H1 (cell line): ENCODE results near the gene MUC2. TPM values are rescaled to one million over a fixed set of nuclear protein-coding genes. Genes with fewer than 3 reads are reported as not detected.

Source experiments
- CTCF ChIA-PET: fragments of 300-600 bp; sonication (Branson Sonifier 250); formaldehyde crosslinking; loops from one replicate; lab custom pipeline; 2021; ENCODE audit not compliant: partially characterized antibody; lab: Charles Lee
- POLR2A ChIA-PET: fragments of 300-600 bp; sonication (Branson Sonifier 250); formaldehyde crosslinking; loops from one replicate; lab custom pipeline; 2021; ENCODE audit warnings: inconsistent platforms; ENCODE audit not compliant: partially characterized antibody; lab: Charles Lee
- DNase-seq, 2 experiments: peaks; one replicate each; pipeline versions ENCODE4 v3.0.0 to v3.0.0-alpha.2; 2010 to 2022; ENCODE audit warnings: low spot score in 2 of 2, low read depth in 1 of 2, mixed read lengths in 1 of 2
- FAIRE-seq: peaks from 2 replicates; lab custom pipeline; 2011; peaks lifted over from hg19 to GRCh38; lab: Jason Lieb, UNC
- H2AFZ ChIP-seq: 2 replicates; pipeline ENCODE4 v1.8.1; 2012; ENCODE audit warnings: low read length, inconsistent platforms
- H2AK5ac ChIP-seq: 2 replicates; pipeline ENCODE4 v1.6.1; 2013; ENCODE audit warnings: low read depth, low read length
- H2BK120ac ChIP-seq: replicated peaks from 2 replicates; pipeline ENCODE3; 2013; ENCODE audit warnings: low read depth, low read length, inconsistent platforms
- H2BK12ac ChIP-seq: 2 replicates; pipeline ENCODE4 v1.6.1; 2013; ENCODE audit warnings: low read depth, low read length
- H2BK15ac ChIP-seq: 2 replicates; pipeline ENCODE4 v1.6.1; 2013; ENCODE audit warnings: low read length
- H2BK20ac ChIP-seq: 2 replicates; pipeline ENCODE4 v1.6.1; 2013; ENCODE audit warnings: low read length
- H2BK5ac ChIP-seq: 2 replicates; pipeline ENCODE4 v1.6.1; 2013; ENCODE audit warnings: low read depth, low read length
- H3K14ac ChIP-seq: 2 replicates; pipeline ENCODE4 v1.6.1; 2013; ENCODE audit warnings: inconsistent platforms; ENCODE audit not compliant: insufficient read length
- H3K18ac ChIP-seq: 2 replicates; pipeline ENCODE4 v1.6.1; 2013; ENCODE audit warnings: low read length; ENCODE audit errors: extremely low read depth
- H3K23ac ChIP-seq: 2 replicates; pipeline ENCODE4 v1.6.1; 2013; ENCODE audit warnings: inconsistent platforms; ENCODE audit not compliant: insufficient read length
- H3K23me2 ChIP-seq: 2 replicates; pipeline ENCODE4 v1.6.1; 2013; ENCODE audit warnings: low read depth, low read length
- H3K27ac ChIP-seq: 2 replicates; pipeline ENCODE4 v1.6.1; 2011; ENCODE audit warnings: low read depth, low read length, inconsistent platforms
- H3K27me3 ChIP-seq, 4 experiments: replicated peaks in 1 of 4; 1 replicate in 1 of 4; 2 replicates in 3 of 4; pipeline versions ENCODE4 v1.6.1 to v1.8.1; 2011 to 2013; ENCODE audit warnings: low read length in 3 of 4, mild to moderate bottlenecking in 3 of 4, inconsistent platforms in 2 of 4, mixed read lengths in 2 of 4, moderate library complexity in 1 of 4; ENCODE audit not compliant: control insufficient read depth in 3 of 4, insufficient read depth in 3 of 4; ENCODE audit errors: extremely low read depth in 1 of 4
- H3K36me3 ChIP-seq, 4 experiments: 2 replicates each; pipeline versions ENCODE4 v1.6.1 to v1.8.1; 2011 to 2013; ENCODE audit warnings: mild to moderate bottlenecking in 4 of 4, low read length in 3 of 4, moderate library complexity in 2 of 4, control low read depth in 1 of 4, inconsistent platforms in 1 of 4; ENCODE audit not compliant: insufficient read depth in 4 of 4, control insufficient read depth in 2 of 4
- H3K4ac ChIP-seq: replicated peaks from 2 replicates; pipeline ENCODE3; 2013; ENCODE audit warnings: low read length, low read depth, mixed read lengths, inconsistent platforms; ENCODE audit not compliant: insufficient read length
- H3K4me1 ChIP-seq, 4 experiments: replicated peaks in 1 of 4; 1 replicate in 1 of 4; 2 replicates in 3 of 4; pipeline versions ENCODE4 v1.6.1 to v1.8.1; 2011 to 2013; ENCODE audit warnings: low read length in 3 of 4, inconsistent platforms in 2 of 4, mixed read lengths in 1 of 4; ENCODE audit not compliant: insufficient read depth in 4 of 4, control insufficient read depth in 3 of 4
- H3K4me2 ChIP-seq, 2 experiments: 2 replicates each; pipeline versions ENCODE4 v1.6.1 to v1.8.1; 2011 to 2013; ENCODE audit warnings: low read depth in 2 of 2, low read length in 2 of 2, control low read depth in 1 of 2, inconsistent platforms in 1 of 2, mild to moderate bottlenecking in 1 of 2; ENCODE audit not compliant: insufficient read depth in 1 of 2
- H3K4me3 ChIP-seq, 4 experiments: fragments of 200-600, 300-600 bp in 1 of 4; sonication (generic), shearing (Covaris generic), sonication (Bioruptor Twin) in 1 of 4; 2 replicates each; pipeline versions ENCODE4 v1.5.1 to v1.8.1; 2011 to 2016; ENCODE audit warnings: low read length in 4 of 4, low read depth in 3 of 4, control low read depth in 2 of 4, inconsistent platforms in 2 of 4, mild to moderate bottlenecking in 2 of 4, mixed read lengths in 1 of 4, moderate library complexity in 1 of 4; ENCODE audit not compliant: insufficient read depth in 2 of 4; ENCODE audit errors: extremely low read depth in 1 of 4
- H3K56ac ChIP-seq: replicated peaks from 2 replicates; pipeline ENCODE3; 2013; ENCODE audit warnings: low read depth, mild to moderate bottlenecking, mixed read lengths, low read length, inconsistent platforms; ENCODE audit not compliant: insufficient read length
- H3K79me1 ChIP-seq: 2 replicates; pipeline ENCODE4 v1.6.1; 2013; ENCODE audit warnings: low read depth, low read length, control low read depth
- H3K79me2 ChIP-seq, 2 experiments: 2 replicates each; pipeline versions ENCODE4 v1.6.1 to v1.8.1; 2012 to 2013; ENCODE audit warnings: low read length in 2 of 2, mild to moderate bottlenecking in 2 of 2, inconsistent platforms in 1 of 2; ENCODE audit not compliant: insufficient read depth in 2 of 2, control insufficient read depth in 1 of 2
- H3K9ac ChIP-seq, 4 experiments: replicated peaks in 1 of 4; 1 replicate in 1 of 4; 2 replicates in 3 of 4; pipeline versions ENCODE4 v1.6.1 to v1.8.1; 2011 to 2013; ENCODE audit warnings: low read depth in 3 of 4, low read length in 3 of 4, control low read depth in 2 of 4, mild to moderate bottlenecking in 2 of 4, moderate library complexity in 2 of 4, inconsistent platforms in 1 of 4; ENCODE audit errors: extremely low read depth in 1 of 4
- H3K9me3 ChIP-seq, 2 experiments: 2 replicates each; pipeline versions ENCODE4 v1.6.1 to v1.8.1; 2012 to 2013; ENCODE audit warnings: mild to moderate bottlenecking in 2 of 2, moderate library complexity in 2 of 2, control low read depth in 1 of 2, inconsistent platforms in 1 of 2, low read depth in 1 of 2, low read length in 1 of 2, mixed read lengths in 1 of 2; ENCODE audit not compliant: insufficient read depth in 2 of 2
- H4K20me1 ChIP-seq, 2 experiments: replicated peaks in 1 of 2; 2 replicates each; pipeline versions ENCODE3 to v1.8.1; 2011 to 2013; ENCODE audit warnings: inconsistent platforms in 2 of 2, low read length in 2 of 2, mild to moderate bottlenecking in 1 of 2; ENCODE audit not compliant: insufficient read depth in 2 of 2, control insufficient read depth in 1 of 2
- H4K5ac ChIP-seq: 2 replicates; pipeline ENCODE4 v1.6.1; 2013; ENCODE audit warnings: low read length, low read depth, mixed read lengths, inconsistent platforms; ENCODE audit not compliant: insufficient read length
- H4K8ac ChIP-seq: 2 replicates; pipeline ENCODE4 v1.8.0; 2013; ENCODE audit warnings: mild to moderate bottlenecking, moderate library complexity, low read length, inconsistent platforms; ENCODE audit not compliant: insufficient read depth; ENCODE audit errors: extremely low read depth
- H4K91ac ChIP-seq: replicated peaks from 2 replicates; pipeline ENCODE3; 2013; ENCODE audit warnings: low read length, mixed read lengths, inconsistent platforms; ENCODE audit not compliant: insufficient read length
- ASH2L ChIP-seq: fragments of 200-600, 300-600 bp; sonication (generic); IDR thresholded peaks from one replicate; pipeline ENCODE4 v1.7.1; 2017; ENCODE audit warnings: low read length
- BRCA1 ChIP-seq: IDR thresholded peaks from 2 replicates; pipeline ENCODE4 v1.6.1; 2012; ENCODE audit warnings: low read depth, low read length, improper control_type of control experiment
- CBX8 ChIP-seq: fragments of 300-800, 300-1000 bp; sonication (generic); IDR thresholded peaks from 2 replicates; pipeline ENCODE4 v1.7.1; 2016; ENCODE audit warnings: low read depth, low read length, borderline replicate concordance
- EP300 ChIP-seq, 2 experiments: IDR thresholded peaks; 1 replicate in 1 of 2; 2 replicates in 1 of 2; pipeline ENCODE4 v1.6.1; 2011 to 2012; ENCODE audit warnings: low read depth in 2 of 2, low read length in 2 of 2, mild to moderate bottlenecking in 2 of 2, borderline replicate concordance in 1 of 2, inconsistent platforms in 1 of 2, moderate library complexity in 1 of 2
- JUND ChIP-seq: IDR thresholded peaks from 2 replicates; pipeline ENCODE4 v1.6.1; 2011; ENCODE audit warnings: mild to moderate bottlenecking, improper control_type of control experiment, low read length
- POU5F1 ChIP-seq: IDR thresholded peaks from 2 replicates; pipeline ENCODE4 v1.6.1; 2011; ENCODE audit warnings: low read depth, mild to moderate bottlenecking, low read length, moderate library complexity
- RAD21 ChIP-seq, 2 experiments: IDR thresholded peaks in 1 of 2; conservative IDR thresholded peaks in 1 of 2; 2 replicates each; pipeline ENCODE4 v1.6.1; 2011; ENCODE audit warnings: low read depth in 2 of 2, low read length in 2 of 2, improper control_type of control experiment in 1 of 2, inconsistent platforms in 1 of 2, mild to moderate bottlenecking in 1 of 2, moderate library complexity in 1 of 2
- RBBP5 ChIP-seq: IDR thresholded peaks from 2 replicates; pipeline ENCODE4 v1.7.1; 2012; ENCODE audit warnings: low read depth, mild to moderate bottlenecking, inconsistent platforms, low read length, moderate library complexity, borderline replicate concordance
- RNF2 ChIP-seq: fragments of 200-900, 300-1000 bp; sonication (generic); IDR thresholded peaks from 2 replicates; pipeline ENCODE4 v1.7.1; 2016; ENCODE audit warnings: borderline replicate concordance, low read depth, mild to moderate bottlenecking, antibody characterized with exemption, low read length; ENCODE audit not compliant: poor library complexity, severe bottlenecking; ENCODE audit errors: missing control alignments
- TCF12 ChIP-seq: IDR thresholded peaks from 2 replicates; pipeline ENCODE4 v1.6.1; 2011; ENCODE audit warnings: low read depth, mild to moderate bottlenecking, low read length
- USF2 ChIP-seq: IDR thresholded peaks from 2 replicates; pipeline ENCODE4 v1.6.1; 2011; ENCODE audit warnings: low read length, improper control_type of control experiment
- WGBS, 2 experiments: shearing (Covaris generic) in 1 of 2; methylation state at CpG; one replicate each; pipeline versions ENCODE4 v1.1.6 to v1.1.7; 2013 to 2015; ENCODE audit warnings: low lambda C conversion rate in 2 of 2, mixed read lengths in 2 of 2, inconsistent platforms in 1 of 2, low coverage in 1 of 2, missing lambda C conversion rate in 1 of 2; ENCODE audit not compliant: insufficient replicate concordance in 2 of 2, insufficient coverage in 1 of 2, insufficient read length in 1 of 2; ENCODE audit errors: extremely low coverage in 1 of 2, missing lambda C conversion rate in 1 of 2; 5-methylcytosine and 5-hydroxymethylcytosine counted together
- polyA plus RNA-seq, 7 experiments: library from polyadenylated mRNA; depleted of rRNA in 3 of 7; stranded (reverse) in 5 of 7; unstranded in 2 of 7; fragments of >200 nt in 5 of 7; fragments of 200-250 nt in 2 of 7; gene quantifications; 1 replicate in 5 of 7; 2 replicates in 1 of 7; 4 replicates in 1 of 7; pipeline versions ENCODE4 v1.2.1 to v1.2.3, GENCODE V29; 2011 to 2013; ENCODE audit warnings: missing spikeins in 2 of 7, mixed read lengths in 2 of 7
- total RNA-seq: library from RNA; stranded (reverse); fragmentation: NEBNext Ultra II Directional; extraction: Animal tissue kit (Norgen Biotek cat#: 25700); gene quantifications from 2 replicates; pipeline ENCODE4 v1.2.1, GENCODE V29; 2021

Gene MUC2
- total and polyA plus RNA-seq, 2 of the 8 experiments (the other 6 are each of a cell fraction or from before 2014, with no cell fraction given): not detected

- Histone ChIP-seq H3K14ac (no peak overlapping the region), H2BK12ac (no peak overlapping the region; the same call in 1 of the 2 replicates), H3K23me2 (peaks cover 7% of the 10 kb centered on the region), H3K79me2 (no peaks in the 10 kb centered on the region), H3K79me1 (peaks cover 4% of the 10 kb centered on the region; the same call in 1 of the 2 replicates), H3K27ac (no peak overlapping the region), H3K18ac (no peak overlapping the region), H3K9ac (no peak overlapping the region; a peak in 1 of 7 replicates), H3K4me1 (peaks cover 0 to 2% (median 0%) of the 10 kb centered on the region in 4 experiments; a peak in 2 of 7 replicates), H3K56ac (no peak overlapping the region), H2AK5ac (peak overlapping the region; percentile 97; the same call in 1 of the 2 replicates), H3K4ac (no peak overlapping the region), H2AFZ (no peak overlapping the region), H3K9me3 (no peaks in the 10 kb centered on the region), H2BK20ac (peak overlapping the region; percentile 80; the same call in 1 of the 2 replicates), H3K23ac (no peak overlapping the region), H4K8ac (no peak overlapping the region; the same call in 1 of the 2 replicates), H3K4me3 (no peak overlapping the region), H4K20me1 (peaks cover 0 to 9% of the 10 kb centered on the region in 2 experiments), H2BK120ac (no peak overlapping the region), H4K91ac (peak overlapping the region; percentile 80), H3K36me3 (no peaks in the 10 kb centered on the region), H2BK5ac (peak overlapping the region; percentile 88), H3K4me2 (no peak overlapping the region), H3K27me3 (no peaks in the 10 kb centered on the region), H4K5ac (no peak overlapping the region), H2BK15ac (peak overlapping the region; percentile 12; the same call in 1 of the 2 replicates)
- ChIA-PET CTCF (no interaction called here), POLR2A (no interaction called here)
- DNase-seq (no peak), FAIRE-seq (no peak)
- WGBS, 2 experiments: 97% methylated on average over 12 of the region's 12 CpGs; no CpG with 5 or more reads in 1 of the 2 experiments
- TF ChIP-seq RBBP5 (no peak), USF2 (no peak), ASH2L (no peak), RNF2 (no peak), JUND (no peak), POU5F1 (no peak), EP300 (IDR thresholded peaks at IDR 0.05; ENCODE audit: borderline replicate concordance in 1 of 2, low read depth in 2 of 2, low read length in 2 of 2) (no peak), CBX8 (no peak), RAD21 (IDR thresholded peaks at IDR 0.05 in 1 of 2, conservative IDR thresholded peaks at IDR 0.05 in 1 of 2; ENCODE audit: low read depth in 2 of 2, low read length in 2 of 2) (no peak), TCF12 (no peak), BRCA1 (no peak)
Measured at GRCh38 chr11:1032310-1032891, 42.3 kb upstream of the MUC2 start.
